Panc1 (cell line): ENCODE results near the gene DYRK1A. TPM values are rescaled to one million over a fixed set of nuclear protein-coding genes. Genes with fewer than 3 reads are reported as not detected.

Source experiments
- ATAC-seq: fragments of 200-7000 bp; cut with Tn5 transposase; 2 replicates; pipeline ENCODE4 v1.9.1; 2020; ENCODE audit warnings: mild to moderate bottlenecking, moderate library complexity
- BruUV-seq: library from RNA; stranded (reverse); fragments of 400-500 nt; replicated peaks from 2 replicates; lab custom pipeline; 2021; lab: Mats Ljungman, UMichigan
- CTCF ChIA-PET: fragments of 300-600 bp; sonication (Branson Sonifier 250); formaldehyde crosslinking; loops from one replicate; lab custom pipeline; 2022; ENCODE audit warnings: antibody characterized with exemption; lab: Charles Lee
- POLR2A ChIA-PET: fragments of 300-600 bp; sonication (Branson Sonifier 250); formaldehyde crosslinking; loops from one replicate; lab custom pipeline; 2022; ENCODE audit warnings: antibody characterized with exemption; lab: Charles Lee
- DNase-seq: peaks from one replicate; pipeline ENCODE4 v3.0.0-alpha.2; 2010; ENCODE audit warnings: low read depth, low spot score
- H3K27ac ChIP-seq: 2 replicates; pipeline ENCODE4 v1.5.1; 2011; ENCODE audit warnings: mild to moderate bottlenecking, low read length, inconsistent platforms
- H3K27me3 ChIP-seq: fragments of 200-500 bp; sonication (Bioruptor generic); 2 replicates; pipeline ENCODE4 v1.6.0; 2014; ENCODE audit warnings: low read length, inconsistent platforms; ENCODE audit not compliant: control insufficient read depth, insufficient read depth
- H3K36me3 ChIP-seq: fragments of 200-500 bp; sonication (Bioruptor generic); 2 replicates; pipeline ENCODE4 v1.5.1; 2014; ENCODE audit warnings: inconsistent platforms, mild to moderate bottlenecking, low read length, moderate library complexity; ENCODE audit not compliant: control insufficient read depth, insufficient read depth
- H3K4me1 ChIP-seq: 2 replicates; pipeline ENCODE4 v1.5.1; 2011; ENCODE audit warnings: inconsistent platforms, mild to moderate bottlenecking, low read length, moderate library complexity; ENCODE audit not compliant: control insufficient read depth, insufficient read depth
- H3K4me3 ChIP-seq, 2 experiments: 2 replicates each; pipeline ENCODE4 v1.5.1; 2011 to 2012; ENCODE audit warnings: low read depth in 2 of 2, low read length in 2 of 2, mild to moderate bottlenecking in 2 of 2, inconsistent platforms in 1 of 2, moderate library complexity in 1 of 2
- H3K9me3 ChIP-seq: fragments of 200-500 bp; sonication (Bioruptor generic); 2 replicates; pipeline ENCODE4 v1.5.1; 2014; ENCODE audit warnings: low read depth, mild to moderate bottlenecking, inconsistent platforms, low read length, moderate library complexity; ENCODE audit not compliant: control insufficient read depth, insufficient read depth
- POLR2AphosphoS5 ChIP-seq: IDR thresholded peaks from 2 replicates; pipeline ENCODE4 v1.6.1; 2012; ENCODE audit warnings: mild to moderate bottlenecking, low read depth, low read length, moderate library complexity
- SIN3A ChIP-seq: IDR thresholded peaks from 2 replicates; pipeline ENCODE4 v1.6.1; 2012; ENCODE audit warnings: low read depth, mild to moderate bottlenecking, low read length, moderate library complexity, borderline replicate concordance; ENCODE audit not compliant: insufficient read depth
- TCF7L2 ChIP-seq: IDR thresholded peaks from 2 replicates; pipeline ENCODE4 v1.6.1; 2011; ENCODE audit warnings: mild to moderate bottlenecking, low read depth, low read length, inconsistent platforms
- in situ Hi-C: cut with HindIII; loops from 2 replicates; pipeline ENCODE4 v1.10.0; 2016; ENCODE audit warnings: low sequenced_read_pairs, low pct_unique_long_range_greater_than_20kb
- intact Hi-C: fragments of 100-400 bp; cut with micrococcal nuclease; formaldehyde crosslinking; loops from one replicate; pipeline ENCODE4 v1.10.0; 2022; ENCODE audit not compliant: unreplicated experiment
- total RNA-seq: library from RNA; stranded (reverse); gene quantifications from one replicate; pipeline ENCODE4 v1.2.1, GENCODE V29; 2021; ENCODE audit not compliant: unreplicated experiment
- TF ChIP-seq, protein P1 (sequence below), 2 experiments: IDR thresholded peaks; 2 replicates each; pipeline ENCODE4 v1.6.1; 2011 to 2012; ENCODE audit warnings: low read depth in 2 of 2, control low read depth in 1 of 2, low read length in 1 of 2, mild to moderate bottlenecking in 1 of 2, moderate library complexity in 1 of 2; ENCODE audit not compliant: insufficient read depth in 1 of 2
- TF ChIP-seq, protein P2 (sequence below): fragments of 450-650 bp; IDR thresholded peaks from 2 replicates; pipeline ENCODE4 v1.5.1; 2017; ENCODE audit warnings: mild to moderate bottlenecking

DYRK1A gene
- total RNA-seq, 1 experiment from 2014 or later = 36.1 TPM

DNA sequence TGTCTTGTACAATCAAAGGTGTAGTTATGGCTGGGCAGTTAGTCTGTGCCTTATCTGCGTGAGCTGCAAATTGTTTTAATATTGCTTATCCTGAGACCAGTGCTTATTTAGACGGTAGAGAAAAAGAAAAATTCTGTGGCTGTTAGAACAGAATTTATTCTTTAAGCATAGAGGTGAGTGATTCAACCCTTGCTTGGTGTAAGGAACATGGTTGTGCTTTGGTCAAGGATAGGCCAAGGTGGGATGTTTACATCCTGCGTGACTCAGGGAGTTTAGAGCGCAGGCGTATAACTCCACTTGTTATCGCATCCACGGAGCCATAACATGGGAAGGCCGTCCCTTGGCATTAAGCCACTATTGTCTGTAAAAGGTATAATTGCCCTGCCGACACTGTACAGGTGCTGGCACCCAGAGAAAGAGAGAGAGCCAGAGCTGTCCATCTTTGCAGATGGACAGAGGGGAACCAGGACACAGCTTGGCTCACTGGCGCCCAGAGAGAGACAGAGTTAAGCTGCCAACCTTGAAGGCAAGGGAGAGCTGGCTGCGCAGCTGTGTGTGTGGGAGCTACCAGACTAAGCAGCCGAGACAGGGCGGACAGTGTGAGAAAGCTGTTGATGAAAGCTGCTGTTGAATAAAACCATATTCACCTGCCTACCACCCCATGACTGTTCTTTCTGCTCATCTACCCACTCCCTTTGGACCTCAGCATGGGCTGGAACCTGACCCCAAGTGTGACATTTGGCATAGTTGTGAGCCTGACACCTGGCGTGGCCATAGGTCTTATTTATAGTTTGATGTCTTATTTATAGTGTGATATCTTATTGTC lies 200.4 kb downstream of the DYRK1A start:
- intact Hi-C loops (no loop called here), in situ Hi-C loops (no loop called here)
- H3K4me3 ChIP-seq = no peak overlapping the region
- H3K36me3 ChIP-seq = no peaks in the 10 kb centered on the region
- peaks cover 10% of the 10 kb centered on the region for H3K4me1 ChIP-seq
- no peaks in the 10 kb centered on the region for H3K27me3 ChIP-seq
- POLR2A ChIA-PET = no interaction called here
- no TSS peak for BruUV-seq
- TF ChIP-seq POLR2AphosphoS5 = no peak
- TF ChIP-seq, protein P1, sequence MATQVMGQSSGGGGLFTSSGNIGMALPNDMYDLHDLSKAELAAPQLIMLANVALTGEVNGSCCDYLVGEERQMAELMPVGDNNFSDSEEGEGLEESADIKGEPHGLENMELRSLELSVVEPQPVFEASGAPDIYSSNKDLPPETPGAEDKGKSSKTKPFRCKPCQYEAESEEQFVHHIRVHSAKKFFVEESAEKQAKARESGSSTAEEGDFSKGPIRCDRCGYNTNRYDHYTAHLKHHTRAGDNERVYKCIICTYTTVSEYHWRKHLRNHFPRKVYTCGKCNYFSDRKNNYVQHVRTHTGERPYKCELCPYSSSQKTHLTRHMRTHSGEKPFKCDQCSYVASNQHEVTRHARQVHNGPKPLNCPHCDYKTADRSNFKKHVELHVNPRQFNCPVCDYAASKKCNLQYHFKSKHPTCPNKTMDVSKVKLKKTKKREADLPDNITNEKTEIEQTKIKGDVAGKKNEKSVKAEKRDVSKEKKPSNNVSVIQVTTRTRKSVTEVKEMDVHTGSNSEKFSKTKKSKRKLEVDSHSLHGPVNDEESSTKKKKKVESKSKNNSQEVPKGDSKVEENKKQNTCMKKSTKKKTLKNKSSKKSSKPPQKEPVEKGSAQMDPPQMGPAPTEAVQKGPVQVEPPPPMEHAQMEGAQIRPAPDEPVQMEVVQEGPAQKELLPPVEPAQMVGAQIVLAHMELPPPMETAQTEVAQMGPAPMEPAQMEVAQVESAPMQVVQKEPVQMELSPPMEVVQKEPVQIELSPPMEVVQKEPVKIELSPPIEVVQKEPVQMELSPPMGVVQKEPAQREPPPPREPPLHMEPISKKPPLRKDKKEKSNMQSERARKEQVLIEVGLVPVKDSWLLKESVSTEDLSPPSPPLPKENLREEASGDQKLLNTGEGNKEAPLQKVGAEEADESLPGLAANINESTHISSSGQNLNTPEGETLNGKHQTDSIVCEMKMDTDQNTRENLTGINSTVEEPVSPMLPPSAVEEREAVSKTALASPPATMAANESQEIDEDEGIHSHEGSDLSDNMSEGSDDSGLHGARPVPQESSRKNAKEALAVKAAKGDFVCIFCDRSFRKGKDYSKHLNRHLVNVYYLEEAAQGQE (IDR thresholded peaks at IDR 0.05; ENCODE audit: insufficient read depth in 1 of 2, low read depth in 2 of 2, low read length in 1 of 2) = no peak
- TF ChIP-seq SIN3A = no peak
- TF ChIP-seq TCF7L2 = no peak
- TF ChIP-seq, protein P2, sequence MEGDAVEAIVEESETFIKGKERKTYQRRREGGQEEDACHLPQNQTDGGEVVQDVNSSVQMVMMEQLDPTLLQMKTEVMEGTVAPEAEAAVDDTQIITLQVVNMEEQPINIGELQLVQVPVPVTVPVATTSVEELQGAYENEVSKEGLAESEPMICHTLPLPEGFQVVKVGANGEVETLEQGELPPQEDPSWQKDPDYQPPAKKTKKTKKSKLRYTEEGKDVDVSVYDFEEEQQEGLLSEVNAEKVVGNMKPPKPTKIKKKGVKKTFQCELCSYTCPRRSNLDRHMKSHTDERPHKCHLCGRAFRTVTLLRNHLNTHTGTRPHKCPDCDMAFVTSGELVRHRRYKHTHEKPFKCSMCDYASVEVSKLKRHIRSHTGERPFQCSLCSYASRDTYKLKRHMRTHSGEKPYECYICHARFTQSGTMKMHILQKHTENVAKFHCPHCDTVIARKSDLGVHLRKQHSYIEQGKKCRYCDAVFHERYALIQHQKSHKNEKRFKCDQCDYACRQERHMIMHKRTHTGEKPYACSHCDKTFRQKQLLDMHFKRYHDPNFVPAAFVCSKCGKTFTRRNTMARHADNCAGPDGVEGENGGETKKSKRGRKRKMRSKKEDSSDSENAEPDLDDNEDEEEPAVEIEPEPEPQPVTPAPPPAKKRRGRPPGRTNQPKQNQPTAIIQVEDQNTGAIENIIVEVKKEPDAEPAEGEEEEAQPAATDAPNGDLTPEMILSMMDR = no peak
- CTCF ChIA-PET = no interaction called here
- ATAC-seq (no peak), DNase-seq (no peak)
- no peaks in the 10 kb centered on the region for H3K9me3 ChIP-seq
- H3K27ac ChIP-seq = peak overlapping the region; percentile 39; the same call in 1 of the 2 replicates

GRCh38 chr21:37568415-37568814 lies 201.8 kb downstream of the DYRK1A start:
- no TSS peak for BruUV-seq
- Histone ChIP-seq H3K36me3 (no peaks in the 10 kb centered on the region), H3K4me3 (no peak overlapping the region), H3K4me1 (peaks cover 10% of the 10 kb centered on the region), H3K27ac (no peak overlapping the region), H3K27me3 (no peaks in the 10 kb centered on the region), H3K9me3 (no peaks in the 10 kb centered on the region)
- in situ Hi-C loops = no loop called here
- ATAC-seq (no peak), DNase-seq (no peak)
- intact Hi-C loops = no loop called here
- no peak for TF ChIP-seq POLR2AphosphoS5
- TF ChIP-seq SIN3A = no peak
- TF ChIP-seq, protein P2 = no peak
- TF ChIP-seq TCF7L2 = no peak
- TF ChIP-seq, protein P1 (IDR thresholded peaks at IDR 0.05; ENCODE audit: insufficient read depth in 1 of 2, low read depth in 2 of 2, low read length in 1 of 2) = no peak
- CTCF ChIA-PET = no interaction called here
- POLR2A ChIA-PET = interaction anchor here (0.6 to 0.7 kb wide), 2 partner anchors 12 to 220 kb away, joined by 3 to 4 read pairs; no protein-coding TSS in a partner anchor
